CD4-positive, alpha-beta T cell treated with Interleukin-1 beta for 1 hour (primary cell): ENCODE data around the gene OXSR1.
"Not testable (repeated sequence)": the region's sequence is repeated elsewhere in the genome, so short reads cannot be mapped to it uniquely, and the experiment has no call there.

Source experiments
- DNase-seq, 2 donors: peaks; one replicate each; pipeline ENCODE4 v3.0.0-alpha.2; 2020 to 2022

The OXSR1 gene

DNA sequence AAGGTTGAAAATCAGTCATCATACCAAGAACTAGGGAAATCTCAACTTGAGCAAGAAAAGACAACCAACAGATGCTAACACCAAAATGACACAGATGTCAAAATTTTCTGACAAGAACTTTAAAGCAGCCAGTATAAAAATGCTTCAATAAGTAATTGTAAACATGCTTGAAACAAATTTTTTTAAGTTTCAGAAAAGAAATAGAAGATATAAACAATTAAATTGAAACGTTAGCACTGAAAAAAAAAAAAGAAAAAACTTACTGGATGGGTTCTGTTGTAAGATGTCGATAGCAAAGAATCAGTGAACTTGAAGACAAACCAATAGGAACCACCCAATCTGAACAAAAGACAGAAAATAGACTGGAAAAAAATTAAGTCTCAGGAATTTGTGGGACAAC, 18.8 kb upstream of the OXSR1 start:
- DNase-seq: no peak

DNA sequence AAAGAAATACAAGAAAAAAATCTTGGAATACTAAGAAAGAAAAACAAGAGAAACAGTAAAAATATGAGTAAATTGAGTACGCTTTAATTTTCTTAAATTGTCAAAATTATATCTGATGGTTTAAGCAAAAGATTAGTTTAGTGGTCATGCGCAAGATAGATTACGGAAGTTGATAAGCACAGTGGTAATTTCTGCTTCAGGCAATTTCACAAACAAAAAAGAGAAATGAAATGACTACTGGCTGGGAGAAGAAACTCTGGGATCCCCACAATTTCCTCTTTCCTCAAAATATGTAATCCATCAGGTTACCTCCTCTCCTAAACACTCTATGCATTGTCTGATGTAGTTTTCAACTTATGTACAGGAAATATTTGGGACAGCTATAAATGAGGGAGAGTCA, 17.9 kb upstream of the OXSR1 start:
- no peak for DNase-seq

DNA sequence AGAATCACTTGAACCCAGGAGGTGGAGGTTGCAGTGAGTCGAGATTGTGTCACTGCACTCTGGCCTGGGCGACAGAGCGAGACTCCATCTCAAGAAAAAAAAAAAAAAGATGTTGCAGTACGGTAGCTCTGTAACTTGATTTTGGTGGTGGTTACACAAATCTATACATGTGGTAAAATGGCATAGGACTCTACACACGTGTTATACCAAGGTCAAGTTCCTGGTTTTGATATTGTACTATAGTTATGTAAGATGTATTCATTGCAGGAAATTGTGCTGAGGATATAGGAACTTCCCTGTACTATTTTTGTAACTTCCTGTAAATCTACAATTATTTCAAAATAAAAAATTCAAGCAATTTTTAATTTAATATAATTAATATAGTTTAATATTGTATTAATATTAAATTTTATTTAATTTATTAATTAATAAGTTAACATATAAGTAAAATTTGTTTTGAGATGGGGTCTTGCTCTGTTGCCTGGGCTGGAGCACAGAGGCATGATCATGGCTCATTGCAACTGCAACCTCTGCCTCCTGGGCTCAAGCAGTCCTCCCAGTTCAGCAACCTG, 16.9 kb upstream of the OXSR1 start:
- no peak for DNase-seq

DNA sequence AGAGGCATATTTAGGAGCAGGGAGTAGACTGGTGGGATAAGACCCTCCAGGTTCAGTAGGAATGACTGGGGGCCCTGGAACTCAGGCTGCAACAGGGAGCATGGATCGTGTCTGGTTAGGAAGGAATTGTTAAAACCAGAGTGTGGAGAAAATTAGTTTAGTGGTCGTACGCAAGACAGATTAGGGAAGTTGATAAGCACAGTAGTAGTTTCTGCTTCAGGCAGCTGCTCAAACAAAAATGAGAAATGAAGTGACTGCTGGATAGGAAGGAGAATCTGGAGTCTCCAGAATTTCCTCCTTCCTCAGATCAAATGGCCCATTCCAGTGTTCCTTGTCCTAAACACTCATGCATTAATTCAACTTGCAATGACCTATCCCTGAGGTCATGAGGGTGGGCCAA, 15.6 kb upstream of the OXSR1 start:
- DNase-seq: no peak

DNA sequence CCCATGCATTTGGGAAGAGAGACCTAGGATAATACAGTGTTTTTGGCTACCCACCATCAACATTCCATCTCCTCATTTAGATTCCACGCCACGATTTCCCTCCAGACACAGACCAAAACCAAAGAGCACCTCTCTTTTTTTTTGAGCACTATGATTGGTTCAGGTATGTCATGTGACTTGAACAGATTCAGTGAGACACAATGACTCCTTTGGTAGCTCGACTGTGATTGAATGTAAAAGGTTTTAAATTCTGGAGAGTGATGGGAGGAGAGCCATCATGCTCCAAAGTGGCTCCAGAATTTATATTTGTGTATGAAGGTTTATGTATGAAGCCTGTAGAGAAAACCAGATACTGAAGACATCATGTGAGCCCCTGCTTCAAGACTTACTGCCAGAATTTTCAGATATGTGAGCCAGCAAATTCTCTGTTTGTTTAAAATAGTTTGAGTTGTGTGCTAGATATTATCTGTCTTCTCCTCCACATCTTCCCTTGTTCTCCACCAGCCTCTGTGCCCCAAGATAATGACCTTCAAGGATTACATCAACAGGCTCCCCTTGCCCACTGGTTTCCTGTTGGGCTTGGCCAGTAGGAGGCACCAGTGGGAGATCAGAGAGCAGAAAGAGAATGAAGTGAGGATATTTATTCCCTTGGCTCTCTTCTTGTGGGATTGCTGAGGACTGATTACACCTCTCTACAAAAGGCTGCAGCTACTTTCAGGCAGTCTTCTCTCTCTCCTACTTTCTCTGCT, 14.4 kb upstream of the OXSR1 start:
- DNase-seq: no peak

DNA sequence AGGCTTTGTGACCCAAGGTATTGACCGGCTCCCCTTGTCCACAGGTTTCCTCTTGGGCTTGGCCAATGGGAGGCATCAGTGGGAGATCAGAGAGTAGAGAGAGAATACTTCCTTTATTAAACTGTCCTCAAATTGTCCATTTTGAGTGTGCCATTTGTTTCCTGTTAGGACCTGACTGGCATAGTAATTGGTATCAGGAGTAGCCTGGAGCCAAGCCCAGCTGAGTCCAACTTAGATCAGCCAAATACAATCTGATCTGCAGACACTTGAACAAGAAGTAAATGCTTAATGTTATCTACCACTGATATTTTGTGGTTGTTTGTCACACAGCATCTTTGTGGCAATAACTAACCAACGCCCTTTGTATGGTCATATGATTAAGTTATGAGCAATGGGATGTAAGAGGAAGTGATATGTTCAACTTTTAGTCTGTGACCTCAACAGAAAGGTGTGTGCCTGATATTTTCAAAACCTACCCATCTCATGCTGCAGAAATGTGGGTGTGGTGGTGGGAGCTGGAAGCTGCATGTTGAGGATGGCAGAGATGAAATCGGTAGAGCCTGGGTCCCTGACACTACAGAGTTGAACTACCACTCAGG, 13.6 kb upstream of the OXSR1 start:
- DNase-seq: peak; percentile 28 to 45

DNA sequence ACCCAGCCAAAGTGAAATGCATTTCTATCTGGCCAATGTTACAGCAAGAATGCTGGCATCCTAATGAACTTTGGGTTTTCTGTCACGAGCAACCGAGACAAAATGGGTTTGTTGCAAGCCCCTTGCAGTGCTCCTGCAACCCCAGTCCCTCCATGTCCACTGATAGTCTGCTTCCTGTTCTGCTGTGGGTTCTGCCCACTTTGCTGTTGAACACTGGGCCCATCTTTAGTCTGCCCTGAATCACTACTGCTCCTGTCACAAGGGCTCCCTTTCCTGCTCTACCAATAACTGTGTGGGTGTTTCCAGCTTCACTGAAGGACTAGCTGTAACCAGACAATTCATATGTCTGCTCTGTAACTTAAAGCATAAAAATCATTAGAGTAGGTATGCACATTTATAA, 12.7 kb upstream of the OXSR1 start:
- no peak for DNase-seq

DNA sequence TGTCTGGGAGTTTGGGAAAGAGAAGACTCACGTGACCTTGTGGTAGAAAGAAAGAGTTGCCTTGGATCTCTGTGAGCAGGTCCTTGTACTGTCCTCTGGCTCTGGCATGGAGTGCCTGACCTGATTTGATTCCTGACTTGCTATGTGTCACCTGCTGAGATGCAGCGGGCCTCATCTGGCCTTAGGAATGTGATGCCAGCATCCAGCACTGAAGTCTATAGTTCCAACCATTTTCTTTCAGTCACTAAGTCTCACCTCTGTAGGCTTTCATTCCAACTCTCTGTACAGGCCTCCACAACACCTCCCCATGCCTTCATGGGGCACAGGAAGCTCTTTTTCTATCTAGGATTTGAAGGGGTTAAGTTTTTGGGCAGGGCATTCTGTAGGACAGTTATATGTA, 12.1 kb upstream of the OXSR1 start:
- no peak for DNase-seq

DNA sequence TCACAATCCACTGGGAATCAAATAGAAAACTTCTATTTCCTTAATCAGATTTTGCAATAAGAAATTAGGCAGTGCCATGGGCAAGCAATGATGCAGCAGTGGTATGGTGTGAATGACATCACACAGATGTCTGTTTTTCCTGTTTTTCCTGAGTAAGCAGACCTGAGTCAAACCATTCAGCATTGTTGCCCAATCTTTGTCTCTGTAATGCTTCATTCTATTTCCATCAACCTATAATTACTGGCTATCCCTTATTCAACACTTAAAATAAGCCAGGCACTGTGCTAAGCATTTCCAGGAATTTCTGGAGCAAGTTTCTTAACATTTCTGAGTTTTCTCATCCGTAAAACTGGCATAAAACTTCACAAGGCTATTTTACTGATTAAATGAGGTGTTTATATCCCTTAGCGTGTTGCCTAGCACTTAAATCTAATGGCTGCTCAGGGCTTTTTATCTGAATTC, 11.3 kb upstream of the OXSR1 start:
- peak in 1 of 2 donors; percentile 40 for DNase-seq

DNA sequence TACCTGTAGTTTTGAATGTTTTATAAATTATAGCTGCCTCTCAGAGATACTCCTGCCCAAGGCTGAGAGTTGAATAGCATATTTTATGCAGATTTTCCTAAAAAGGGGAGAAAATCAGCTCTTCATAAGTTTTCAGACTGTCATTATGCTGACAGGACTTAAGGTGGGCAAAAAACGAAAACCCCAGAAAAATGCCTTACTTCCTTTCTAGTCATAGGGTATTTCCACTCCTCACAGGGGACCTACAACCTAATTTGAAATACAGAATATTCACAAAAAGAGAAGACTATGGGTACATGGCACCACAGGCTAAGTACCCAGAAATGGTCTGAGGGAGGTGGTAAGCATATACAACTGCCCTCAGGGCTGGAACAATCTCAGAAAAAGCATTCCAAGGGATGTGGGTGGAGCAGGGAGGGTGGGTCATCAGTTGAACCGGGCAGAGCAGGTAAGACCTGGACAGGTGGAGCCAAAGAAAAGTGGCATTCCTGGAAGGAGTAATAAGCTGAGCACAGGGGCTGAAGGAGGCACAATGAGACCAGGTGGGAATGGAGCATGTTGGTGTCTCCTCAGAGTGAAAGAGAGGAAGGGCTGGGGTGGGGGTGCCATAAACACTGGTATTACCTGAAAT, 10.6 kb upstream of the OXSR1 start:
- DNase-seq: no peak

DNA sequence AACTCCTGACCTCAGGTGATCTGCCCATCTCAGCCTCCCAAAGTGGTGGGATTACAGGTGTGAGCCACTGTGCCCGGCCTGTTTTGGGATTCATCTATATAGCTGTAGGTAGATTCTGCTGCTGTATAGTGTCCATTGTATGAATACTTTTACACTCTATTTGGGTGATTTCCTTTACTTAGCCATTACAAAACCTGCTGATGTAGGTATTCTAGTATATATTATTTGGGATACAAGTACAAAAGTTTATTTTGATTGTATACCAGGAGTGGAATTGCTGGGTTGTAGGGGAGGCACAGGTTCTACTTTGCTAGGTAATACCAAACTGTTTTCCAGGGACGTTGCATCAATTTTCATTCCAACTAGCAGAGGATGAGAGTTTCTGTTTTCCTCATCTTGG, 9.5 kb upstream of the OXSR1 start:
- no peak for DNase-seq

DNA sequence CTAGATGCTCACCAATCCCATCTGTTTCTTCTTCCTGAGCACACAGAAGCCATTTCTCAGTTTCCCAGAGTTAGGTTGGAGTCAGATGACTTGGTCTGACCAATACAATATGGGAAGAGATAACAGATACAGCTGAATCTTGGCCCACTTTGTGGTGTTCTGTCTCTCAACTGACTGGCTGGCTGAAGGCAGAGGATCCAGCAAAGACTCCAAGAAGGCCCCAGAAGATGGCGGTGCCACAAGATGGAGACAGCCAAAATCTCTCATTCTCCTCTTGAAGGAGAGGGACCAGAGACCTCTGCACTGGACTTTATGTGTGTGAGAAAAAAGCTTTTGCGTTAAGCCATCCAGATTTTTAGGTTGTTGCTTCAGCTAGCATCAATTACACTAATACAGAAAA, 8.2 kb upstream of the OXSR1 start:
- no peak for DNase-seq

DNA sequence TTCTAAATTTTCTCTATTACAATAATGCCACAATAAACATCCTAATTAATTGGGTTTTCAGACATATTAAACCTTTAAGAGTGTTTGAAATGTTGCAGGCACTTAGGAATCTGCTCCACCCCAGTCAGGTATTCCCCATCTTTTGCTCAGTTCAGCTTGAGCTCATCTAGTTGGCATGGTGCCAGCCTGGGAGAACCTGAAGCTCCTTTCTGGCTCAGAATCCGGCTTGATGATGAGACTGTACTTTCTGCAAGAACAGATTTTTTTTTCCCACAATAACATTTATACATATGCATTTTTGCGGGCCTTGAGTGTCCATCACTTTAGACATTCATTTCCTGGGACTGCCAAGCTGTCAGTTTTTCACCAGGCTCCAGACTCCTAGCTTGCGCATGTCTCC, 7.7 kb upstream of the OXSR1 start:
- DNase-seq: no peak

DNA sequence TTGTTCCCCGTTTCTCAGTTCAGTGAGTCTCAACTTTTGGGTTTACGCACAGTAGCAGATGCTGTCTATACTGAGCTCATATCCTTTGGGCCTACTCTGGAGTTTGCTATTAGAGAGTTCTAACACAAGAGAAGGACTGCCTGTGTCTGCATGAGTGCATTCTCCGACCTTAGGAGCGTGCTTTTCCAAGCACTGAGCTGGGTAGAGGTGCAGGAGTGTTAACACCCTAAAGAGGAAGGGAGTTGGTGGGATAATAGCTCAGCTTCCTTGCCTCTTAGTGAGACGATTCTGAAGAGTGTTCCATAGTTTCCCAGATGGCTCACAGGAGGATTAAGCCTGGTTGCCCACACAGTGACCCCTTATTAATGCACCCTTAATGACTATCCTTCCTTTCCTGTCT, 6.9 kb upstream of the OXSR1 start:
- DNase-seq: no peak

DNA sequence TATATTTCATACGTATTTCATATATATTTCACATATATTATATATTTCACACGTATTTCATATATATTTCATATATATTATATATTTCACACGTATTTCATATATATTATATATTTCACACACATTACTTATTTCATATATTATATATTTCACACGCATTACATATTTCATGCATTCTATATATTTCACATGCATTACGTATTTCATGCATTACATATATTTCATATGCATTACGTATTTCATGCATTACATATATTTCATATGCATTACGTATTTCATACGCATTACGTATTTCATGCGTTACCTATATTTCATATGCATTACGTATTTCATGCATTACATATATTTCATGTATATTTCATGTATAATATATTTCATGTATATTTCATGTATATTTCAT, 4.6 kb upstream of the OXSR1 start:
- DNase-seq: not testable (repeated sequence)

DNA sequence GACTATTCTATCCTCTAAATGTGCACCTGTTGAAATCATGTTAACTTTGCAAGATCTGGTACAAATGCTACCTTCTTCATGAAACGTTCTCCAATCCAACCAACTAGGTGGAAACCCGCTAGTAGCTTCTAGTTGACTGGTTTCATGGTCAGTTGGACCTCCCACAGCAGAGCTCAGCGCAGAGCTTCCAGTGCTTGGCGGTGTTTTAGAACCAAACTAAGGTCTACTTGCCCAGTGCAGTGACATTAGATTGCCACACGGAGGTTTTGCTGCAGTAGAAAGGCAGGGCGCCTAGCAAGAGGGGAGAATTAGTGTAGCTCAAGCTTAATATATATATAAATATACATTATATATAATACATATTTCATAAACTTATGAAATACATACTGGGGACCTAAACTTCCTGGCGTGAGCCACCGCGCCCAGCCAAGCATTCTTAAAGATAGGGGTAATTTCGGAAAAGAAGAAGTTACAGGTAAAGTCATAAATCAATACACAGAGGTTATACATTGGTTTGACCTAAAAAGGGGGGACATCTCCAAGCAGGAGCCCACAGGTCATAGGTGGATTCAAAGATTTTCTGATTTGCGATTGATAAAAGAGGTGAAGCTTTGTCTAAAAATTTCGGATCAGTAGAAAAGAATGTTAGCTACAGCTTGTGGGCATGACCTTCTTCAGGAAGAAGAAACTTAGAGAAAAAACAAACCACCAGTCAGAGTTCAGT, 2.1 kb upstream of the OXSR1 start:
- peak; percentile 34 to 37 for DNase-seq

DNA sequence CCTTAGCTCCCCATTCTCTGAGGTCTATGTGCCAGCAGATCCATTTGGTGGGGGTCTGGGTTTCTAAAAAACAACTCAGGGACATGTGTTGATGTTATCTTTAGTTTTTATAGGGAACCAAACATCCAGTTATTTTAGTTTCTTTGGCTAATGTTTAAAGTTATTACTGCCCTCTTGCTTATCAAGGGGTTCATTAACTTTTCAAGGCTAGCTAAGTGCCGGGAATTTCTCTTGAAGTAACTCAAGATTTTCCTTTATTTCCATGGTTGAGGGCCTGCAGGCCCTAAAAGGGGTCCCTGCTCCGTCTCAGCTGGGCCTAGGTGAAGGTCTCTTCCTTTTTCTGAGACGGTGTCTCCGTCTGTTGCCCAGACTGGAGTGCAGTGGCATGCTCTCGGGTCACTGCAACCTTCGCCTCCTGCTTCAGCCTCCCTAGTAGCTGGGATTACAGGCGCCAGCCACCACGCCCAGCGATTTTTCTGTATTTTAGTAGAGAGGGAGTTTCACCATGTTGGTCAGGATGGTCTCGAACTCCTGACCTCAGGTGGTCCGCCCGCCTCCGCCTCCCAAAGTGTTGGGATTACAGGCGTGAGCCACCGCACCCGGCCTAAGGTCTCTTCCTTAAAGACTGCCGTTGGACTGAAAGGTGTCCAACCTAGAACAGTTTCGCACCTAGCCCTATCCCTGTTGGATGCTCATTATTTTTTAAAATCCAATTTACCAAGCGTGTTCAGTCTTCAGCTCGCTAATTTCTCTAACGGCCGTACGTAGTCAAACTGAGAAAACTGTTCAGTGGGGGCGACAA, 1.3 kb upstream of the OXSR1 start:
- no peak for DNase-seq

DNA sequence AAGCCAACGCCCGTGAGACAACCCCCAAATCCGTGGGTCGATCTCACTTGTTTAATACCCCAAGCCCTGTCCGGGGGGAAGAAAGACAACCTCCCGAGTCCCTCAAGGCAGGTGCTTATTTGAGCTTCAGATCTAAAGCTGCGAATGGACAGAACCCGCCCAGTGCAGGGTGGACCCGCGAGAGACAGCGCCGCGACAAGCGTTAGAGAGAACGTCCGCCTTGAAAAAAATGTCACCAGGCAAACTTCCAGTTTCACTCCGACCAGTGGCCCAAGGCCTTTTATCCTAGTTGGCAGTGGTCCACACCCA, 740 bp upstream of the OXSR1 start:
- no peak for DNase-seq

DNA sequence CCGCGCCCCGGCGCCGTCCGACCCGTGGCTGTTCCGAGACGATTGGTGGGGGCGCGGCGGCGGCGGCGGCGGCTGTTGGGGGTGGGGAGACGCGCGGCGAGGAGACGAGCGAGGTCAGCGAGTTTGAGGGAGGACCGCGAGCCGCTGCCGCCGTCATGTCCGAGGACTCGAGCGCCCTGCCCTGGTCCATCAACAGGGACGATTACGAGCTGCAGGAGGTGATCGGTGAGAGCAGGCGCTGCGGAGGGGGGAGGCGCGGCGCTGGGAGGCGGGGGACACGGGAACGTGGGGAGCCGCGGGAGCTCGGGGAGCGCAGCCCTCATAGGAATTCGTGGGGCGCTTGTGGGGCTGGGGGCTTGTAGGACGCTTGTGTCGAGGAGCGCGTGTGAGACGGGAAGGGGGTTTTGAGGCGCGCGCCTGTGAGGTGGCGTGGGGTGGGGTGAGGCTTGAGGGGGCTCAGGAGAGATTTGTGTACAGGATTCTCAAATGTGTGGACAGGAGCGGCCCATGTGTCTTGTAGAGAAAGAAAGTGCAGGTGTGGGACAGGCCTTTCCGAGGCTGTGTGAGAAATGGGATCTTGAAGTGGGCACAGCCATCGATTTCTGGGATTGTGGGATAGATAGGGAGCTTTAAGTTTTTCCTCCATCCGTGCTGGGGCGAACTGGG, 518 bp downstream of the OXSR1 start:
- DNase-seq: no peak

DNA sequence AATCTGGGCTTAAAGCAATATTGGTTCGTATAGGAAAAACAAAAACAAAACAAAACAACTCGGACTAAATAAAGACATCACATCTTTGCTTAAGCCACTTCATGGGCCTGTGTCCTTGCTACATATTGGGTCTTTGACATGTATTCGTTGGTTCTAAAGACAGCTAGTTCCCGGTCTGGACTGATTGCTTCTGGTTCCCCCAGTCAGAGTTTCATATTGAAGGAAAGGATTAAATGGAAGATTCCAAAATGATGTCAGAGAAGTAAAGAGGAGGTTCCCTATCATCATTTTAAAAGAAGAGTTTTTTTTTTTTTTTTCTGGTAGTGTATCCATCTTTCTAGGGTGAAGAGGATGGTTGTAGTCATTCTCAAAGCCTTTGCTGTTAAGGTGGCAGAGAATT, 2.3 kb downstream of the OXSR1 start:
- no peak for DNase-seq

DNA sequence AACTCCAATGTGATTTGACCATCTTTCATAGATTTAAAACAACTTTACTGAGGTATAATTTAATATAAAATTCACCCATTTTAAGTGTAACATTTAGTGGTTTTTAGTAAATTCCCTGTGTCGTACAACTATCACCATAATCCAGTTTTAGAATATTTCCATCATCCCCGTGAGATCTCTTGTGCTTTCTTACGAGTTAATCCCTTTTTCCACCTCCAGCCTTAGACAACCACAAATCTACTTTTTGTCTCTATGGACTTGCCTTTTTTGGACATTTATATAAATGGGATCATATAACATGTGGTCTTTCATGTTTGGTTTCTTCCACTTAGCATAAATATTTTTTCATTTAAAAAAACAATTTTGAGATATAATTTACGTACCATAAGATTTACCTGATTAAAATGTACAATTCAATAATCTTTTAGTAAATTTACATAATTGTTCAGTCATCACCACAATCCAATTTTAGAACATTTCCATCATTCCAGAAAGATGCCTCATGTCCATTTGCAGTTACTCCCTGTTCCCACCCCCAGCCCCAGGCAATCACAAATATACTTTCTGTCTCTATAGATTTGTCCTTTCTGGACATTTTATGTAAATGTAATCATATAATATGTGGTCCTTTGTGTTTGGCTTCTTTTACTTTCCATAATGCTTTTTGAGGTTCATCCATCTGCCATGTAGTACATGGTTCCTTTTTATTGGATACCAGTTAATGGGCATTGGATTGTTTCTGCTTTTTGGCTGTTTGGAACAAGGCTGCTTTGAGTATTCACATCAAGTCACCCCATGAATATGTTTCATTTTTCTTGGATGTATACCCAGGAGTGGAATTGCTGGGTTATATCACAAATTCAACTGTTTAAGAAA, 3.1 kb downstream of the OXSR1 start:
- no peak for DNase-seq
